K562 (cell line): ENCODE data around the gene CXCR6. TPM values are rescaled to one million over a fixed set of nuclear protein-coding genes. Genes with fewer than 3 reads are reported as not detected.

Experiments used
- ATAC-seq: fragments of 200-7000 bp; cut with Tn5 transposase; 3 replicates; pipeline ENCODE4 v1.9.1; 2020; ENCODE audit warnings: moderate library complexity
- BruUV-seq: library from RNA; stranded (reverse); fragments of 400-500 nt; replicated peaks from 2 replicates; lab custom pipeline; 2021; lab: Mats Ljungman, UMichigan
- CTCF ChIA-PET: fragments of 300-600 bp; formaldehyde crosslinking; extraction: SDS; loops from one replicate; lab custom pipeline; 2021; ENCODE audit warnings: low intra/inter-chr PET ratio; lab: Yijun Ruan, JAX
- POLR2A ChIA-PET: fragments of 300-600, 350-650 bp; sonication (Branson Sonifier 250); formaldehyde crosslinking; extraction: SDS; loops from one replicate; lab custom pipeline; 2021; ENCODE audit warnings: antibody characterized with exemption, inconsistent platforms; lab: Yijun Ruan, JAX
- DNase-seq, 4 experiments: peaks; one replicate each; pipeline versions ENCODE4 v3.0.0 to v3.0.0-alpha.2; 2011 to 2018; ENCODE audit warnings: low spot score in 3 of 4, mixed read lengths in 3 of 4; ENCODE audit errors: extremely low read depth in 1 of 4
- FAIRE-seq: peaks from 2 replicates; lab custom pipeline; 2011; peaks lifted over from hg19 to GRCh38; lab: Jason Lieb, UNC
- H2AFZ ChIP-seq: 2 replicates; pipeline ENCODE4 v1.6.0; 2011; ENCODE audit warnings: low read depth, low read length, control low read depth, inconsistent platforms
- H3K27ac ChIP-seq: fragments of 200-600 bp; 3 replicates; pipeline ENCODE4 v1.8.0; 2011; ENCODE audit warnings: low read depth, mild to moderate bottlenecking, control low read depth, inconsistent platforms, low read length, moderate library complexity, mixed read lengths; ENCODE audit errors: extremely low read depth
- H3K27me3 ChIP-seq, 2 experiments: fragments of 300-600 bp in 1 of 2; 2 replicates in 1 of 2; 3 replicates in 1 of 2; pipeline versions ENCODE4 v1.6.0 to v1.8.0; 2011; ENCODE audit warnings: inconsistent platforms in 2 of 2, low read length in 2 of 2, mild to moderate bottlenecking in 1 of 2, mixed read lengths in 1 of 2, moderate library complexity in 1 of 2; ENCODE audit not compliant: control insufficient read depth in 2 of 2, insufficient read depth in 2 of 2
- H3K36me3 ChIP-seq: fragments of 300-600 bp; 3 replicates; pipeline ENCODE4 v1.8.0; 2011; ENCODE audit warnings: mild to moderate bottlenecking, low read length, inconsistent platforms; ENCODE audit not compliant: control insufficient read depth, insufficient read depth
- H3K4me1 ChIP-seq, 2 experiments: fragments of 200-600 bp in 1 of 2; replicated peaks in 1 of 2; 2 replicates in 1 of 2; 3 replicates in 1 of 2; pipeline versions ENCODE4 v1.5.1 to v1.8.0; 2011; ENCODE audit warnings: inconsistent platforms in 2 of 2, low read length in 2 of 2, mild to moderate bottlenecking in 1 of 2, mixed read lengths in 1 of 2, moderate library complexity in 1 of 2; ENCODE audit not compliant: control insufficient read depth in 2 of 2, insufficient read depth in 2 of 2
- H3K4me2 ChIP-seq: 2 replicates; pipeline ENCODE4 v1.6.1; 2011; ENCODE audit warnings: low read length, control low read depth, inconsistent platforms, mixed read lengths; ENCODE audit not compliant: insufficient read depth
- H3K4me3 ChIP-seq: fragments of 200-600 bp; sonication (generic), shearing (Covaris generic); 2 replicates; pipeline ENCODE4 v1.5.1; 2016; ENCODE audit warnings: control low read depth, inconsistent platforms
- H3K79me2 ChIP-seq: fragments of 200-600 bp; 3 replicates; pipeline ENCODE4 v1.8.0; 2011; ENCODE audit warnings: low read length, inconsistent platforms; ENCODE audit not compliant: control insufficient read depth, insufficient read depth
- H3K9ac ChIP-seq, 2 experiments: 2 replicates each; pipeline versions ENCODE4 v1.6.0 to v1.6.1; 2011; ENCODE audit warnings: low read depth in 2 of 2, low read length in 2 of 2, control low read depth in 1 of 2, inconsistent platforms in 1 of 2, mild to moderate bottlenecking in 1 of 2, mixed read lengths in 1 of 2; ENCODE audit not compliant: insufficient read depth in 1 of 2
- H3K9me1 ChIP-seq: one replicate; pipeline ENCODE4 v1.6.0; 2011; ENCODE audit warnings: inconsistent platforms, mild to moderate bottlenecking, low read length, moderate library complexity; ENCODE audit not compliant: control insufficient read depth, insufficient read depth
- H3K9me3 ChIP-seq: replicated peaks from 2 replicates; pipeline ENCODE4 v1.5.1; 2011; ENCODE audit warnings: low read depth, low read length, inconsistent platforms; ENCODE audit not compliant: control insufficient read depth, insufficient read depth
- H4K20me1 ChIP-seq: replicated peaks from 2 replicates; pipeline ENCODE4 v1.6.1; 2011; ENCODE audit warnings: low read length, inconsistent platforms, mixed read lengths; ENCODE audit not compliant: control insufficient read depth, insufficient read depth
- KAT7 ChIP-seq: sonication (generic); formaldehyde crosslinking; IDR thresholded peaks from 2 replicates; pipeline ENCODE4 v1.8.0; 2022; ENCODE audit warnings: missing genetic modification reagents, mild to moderate bottlenecking, borderline replicate concordance
- WGBS: fragments of 100-300 bp; shearing (Covaris generic); methylation state at CpG from one replicate; pipeline ENCODE4 v1.1.6; 2016; ENCODE audit warnings: low coverage, mixed read lengths; ENCODE audit not compliant: insufficient coverage; ENCODE audit errors: missing lambda C conversion rate; 5-methylcytosine and 5-hydroxymethylcytosine counted together
- in situ Hi-C: fragments of 300-500 bp; cut with MboI; formaldehyde crosslinking; loops from 4 replicates; pipeline ENCODE4 v1.15.0; 2018; ENCODE audit warnings: inconsistent platforms, mixed read lengths
- intact Hi-C: fragments of 100-400 bp; cut with micrococcal nuclease; formaldehyde crosslinking; loops from 2 replicates; pipeline ENCODE4 v1.14.2; 2022
- polyA plus RNA-seq, 8 experiments: library from polyadenylated mRNA; depleted of rRNA in 4 of 8; stranded (reverse) in 5 of 8; unstranded in 3 of 8; fragments of >200 nt; fragmentation: Nextera tagmentation in 2 of 8; fragmentation: Illumina TruSeq in 1 of 8; extraction: Ambion mirVana in 2 of 8; extraction: Trizol in 1 of 8; gene quantifications; 2 replicates each; pipeline versions ENCODE4 v1.2.1 to v1.2.3, GENCODE V29; 2011 to 2014; ENCODE audit warnings: inconsistent platforms in 1 of 8, missing spikeins in 1 of 8
- total RNA-seq, 7 experiments: library from RNA; depleted of rRNA in 6 of 7; stranded (reverse); fragments of >200 nt in 6 of 7; fragmentation: Illumina TruSeq in 2 of 7; extraction: Trizol in 2 of 7; gene quantifications; 2 replicates each; pipeline versions ENCODE4 v1.2.1 to v1.2.3, GENCODE V29; 2011 to 2021; ENCODE audit warnings: low replicate concordance in 1 of 7
- TF ChIP-seq, protein P1 (sequence below): fragments of 450-650 bp; conservative IDR thresholded peaks from 2 replicates; pipeline ENCODE4 v1.6.1; 2016; ENCODE audit warnings: missing genetic modification characterization, low read depth, mild to moderate bottlenecking, control low read depth, missing compliant biosample characterization
- TF ChIP-seq, protein P2 (sequence below): fragments of 450-650 bp; formaldehyde crosslinking; conservative IDR thresholded peaks from 2 replicates; pipeline ENCODE4 v1.4.0; 2022; ENCODE audit warnings: mild to moderate bottlenecking, missing genetic modification characterization

Gene CXCR6
- total and polyA plus RNA-seq, 9 of the 15 experiments (the other 6 are each of a cell fraction or from before 2014, with no cell fraction given) = 0.28 TPM; not detected in 8

DNA sequence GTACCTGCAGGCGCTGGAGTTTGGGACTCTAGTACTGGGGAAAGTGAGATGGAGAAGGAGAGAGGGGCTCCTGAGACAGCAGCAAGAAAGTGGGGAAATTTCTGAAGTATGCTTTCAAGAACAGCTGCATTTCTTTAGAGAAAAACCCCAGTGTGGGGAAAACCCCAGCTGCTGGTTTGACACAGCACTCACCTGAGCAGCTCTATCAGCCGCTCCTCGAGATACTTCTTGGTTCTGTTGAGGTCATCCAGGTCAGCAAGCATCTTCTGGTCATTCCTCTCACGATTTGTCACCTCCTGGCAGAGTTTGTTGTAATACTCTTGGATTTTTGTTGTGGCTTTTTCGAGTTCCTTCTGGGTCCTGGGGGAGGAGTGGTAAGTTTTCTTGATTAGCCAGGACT is 18.8 kb downstream of the CXCR6 start:
- TF ChIP-seq, protein P1, sequence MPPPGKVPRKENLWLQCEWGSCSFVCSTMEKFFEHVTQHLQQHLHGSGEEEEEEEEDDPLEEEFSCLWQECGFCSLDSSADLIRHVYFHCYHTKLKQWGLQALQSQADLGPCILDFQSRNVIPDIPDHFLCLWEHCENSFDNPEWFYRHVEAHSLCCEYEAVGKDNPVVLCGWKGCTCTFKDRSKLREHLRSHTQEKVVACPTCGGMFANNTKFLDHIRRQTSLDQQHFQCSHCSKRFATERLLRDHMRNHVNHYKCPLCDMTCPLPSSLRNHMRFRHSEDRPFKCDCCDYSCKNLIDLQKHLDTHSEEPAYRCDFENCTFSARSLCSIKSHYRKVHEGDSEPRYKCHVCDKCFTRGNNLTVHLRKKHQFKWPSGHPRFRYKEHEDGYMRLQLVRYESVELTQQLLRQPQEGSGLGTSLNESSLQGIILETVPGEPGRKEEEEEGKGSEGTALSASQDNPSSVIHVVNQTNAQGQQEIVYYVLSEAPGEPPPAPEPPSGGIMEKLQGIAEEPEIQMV (tag) = no peak
- TF ChIP-seq, protein P2, sequence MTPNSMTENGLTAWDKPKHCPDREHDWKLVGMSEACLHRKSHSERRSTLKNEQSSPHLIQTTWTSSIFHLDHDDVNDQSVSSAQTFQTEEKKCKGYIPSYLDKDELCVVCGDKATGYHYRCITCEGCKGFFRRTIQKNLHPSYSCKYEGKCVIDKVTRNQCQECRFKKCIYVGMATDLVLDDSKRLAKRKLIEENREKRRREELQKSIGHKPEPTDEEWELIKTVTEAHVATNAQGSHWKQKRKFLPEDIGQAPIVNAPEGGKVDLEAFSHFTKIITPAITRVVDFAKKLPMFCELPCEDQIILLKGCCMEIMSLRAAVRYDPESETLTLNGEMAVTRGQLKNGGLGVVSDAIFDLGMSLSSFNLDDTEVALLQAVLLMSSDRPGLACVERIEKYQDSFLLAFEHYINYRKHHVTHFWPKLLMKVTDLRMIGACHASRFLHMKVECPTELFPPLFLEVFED (CRISPR knock-in tag) = no peak
- no peak for TF ChIP-seq KAT7
- Histone ChIP-seq H3K27ac (no peak overlapping the region), H4K20me1 (no peaks in the 10 kb centered on the region), H3K4me1 (no peaks in the 10 kb centered on the region; a peak in 1 of 5 replicates), H3K9me1 (no peaks in the 10 kb centered on the region), H2AFZ (no peak overlapping the region), H3K36me3 (peaks cover 100% of the 10 kb centered on the region), H3K27me3 (no peaks in the 10 kb centered on the region), H3K4me2 (no peak overlapping the region), H3K9ac (no peak overlapping the region), H3K9me3 (no peaks in the 10 kb centered on the region), H3K79me2 (no peaks in the 10 kb centered on the region), H3K4me3 (no peak overlapping the region)
- in situ Hi-C loops = no loop called here
- FAIRE-seq = peak; percentile 19
- WGBS = 85% methylated on average over 5 of the region's 5 CpGs
- ChIA-PET CTCF (no interaction called here), POLR2A (interaction anchor here (0.6 to 0.8 kb wide), 3 partner anchors 12 to 476 kb away, joined by 3 read pairs; no protein-coding TSS in a partner anchor)
- intact Hi-C loops = no loop called here
- no TSS peak for BruUV-seq
- ATAC-seq = no peak
- DNase-seq = no peak
